ENCODE data around the gene SLC26A4.

Gene SLC26A4

GRCh38 chr7:107682886-107683285 lies 22.3 kb downstream of the SLC26A4 start:
- Histone ChIP-seq H3K4me3 (ENCODE audit: low read length in 2 of 2) (no peak overlapping the region), H3K4me1 (ENCODE audit: control insufficient read depth, insufficient read depth, low read length) (no peaks in the 10 kb centered on the region), H3K36me3 (ENCODE audit: control insufficient read depth in 2 of 2, insufficient read depth in 2 of 2, low read length in 2 of 2) (no peaks in the 10 kb centered on the region), H3K27ac (ENCODE audit: low read length) (no peak overlapping the region), H3K9me3 (ENCODE audit: control insufficient read depth in 2 of 2, low read length in 2 of 2) (no peaks in the 10 kb centered on the region), H3K27me3 (ENCODE audit: control insufficient read depth in 1 of 2, insufficient read depth in 2 of 2, low read length in 2 of 2) (no peaks in the 10 kb centered on the region), H3K9ac (ENCODE audit: low read length in 2 of 2) (no peak overlapping the region)

GRCh38 chr7:107684287-107684686 lies 23.7 kb downstream of the SLC26A4 start:
- Histone ChIP-seq H3K9ac (ENCODE audit: low read length in 2 of 2) (no peak overlapping the region), H3K36me3 (ENCODE audit: control insufficient read depth in 2 of 2, insufficient read depth in 2 of 2, low read length in 2 of 2) (no peaks in the 10 kb centered on the region), H3K27ac (ENCODE audit: low read length) (no peak overlapping the region), H3K27me3 (ENCODE audit: control insufficient read depth in 1 of 2, insufficient read depth in 2 of 2, low read length in 2 of 2) (no peaks in the 10 kb centered on the region), H3K4me3 (ENCODE audit: low read length in 2 of 2) (no peak overlapping the region), H3K4me1 (ENCODE audit: control insufficient read depth, insufficient read depth, low read length) (no peaks in the 10 kb centered on the region), H3K9me3 (ENCODE audit: control insufficient read depth in 2 of 2, low read length in 2 of 2) (no peaks in the 10 kb centered on the region)

- no peak overlapping the region for H3K27ac ChIP-seq (ENCODE audit: low read length)
- H3K9me3 ChIP-seq (ENCODE audit: control insufficient read depth in 2 of 2, low read length in 2 of 2), result no peaks in the 10 kb centered on the region
- H3K4me1 ChIP-seq (ENCODE audit: control insufficient read depth, insufficient read depth, low read length), result no peaks in the 10 kb centered on the region
- H3K27me3 ChIP-seq (ENCODE audit: control insufficient read depth in 1 of 2, insufficient read depth in 2 of 2, low read length in 2 of 2), result no peaks in the 10 kb centered on the region
- no peaks in the 10 kb centered on the region for H3K36me3 ChIP-seq (ENCODE audit: control insufficient read depth in 2 of 2, insufficient read depth in 2 of 2, low read length in 2 of 2)
- H3K9ac ChIP-seq (ENCODE audit: low read length in 2 of 2), result no peak overlapping the region
- no peak overlapping the region for H3K4me3 ChIP-seq (ENCODE audit: low read length in 2 of 2)
Measured at GRCh38 chr7:107684947-107685463, 24.4 kb downstream of the SLC26A4 start.

GRCh38 chr7:107686816-107687387 lies 26.3 kb downstream of the SLC26A4 start:
- peaks cover 0 to 3% of the 10 kb centered on the region in 2 donors for H3K27me3 ChIP-seq (ENCODE audit: control insufficient read depth in 1 of 2, insufficient read depth in 2 of 2, low read length in 2 of 2)
- no peak overlapping the region for H3K27ac ChIP-seq (ENCODE audit: low read length)
- H3K9me3 ChIP-seq (ENCODE audit: control insufficient read depth in 2 of 2, low read length in 2 of 2), result no peaks in the 10 kb centered on the region
- H3K4me1 ChIP-seq (ENCODE audit: control insufficient read depth, insufficient read depth, low read length), result no peaks in the 10 kb centered on the region
- H3K36me3 ChIP-seq (ENCODE audit: control insufficient read depth in 2 of 2, insufficient read depth in 2 of 2, low read length in 2 of 2), result no peaks in the 10 kb centered on the region
- H3K9ac ChIP-seq (ENCODE audit: low read length in 2 of 2), result no peak overlapping the region
- no peak overlapping the region for H3K4me3 ChIP-seq (ENCODE audit: low read length in 2 of 2)

- Histone ChIP-seq H3K9me3 (ENCODE audit: control insufficient read depth in 2 of 2, low read length in 2 of 2) (no peaks in the 10 kb centered on the region), H3K9ac (ENCODE audit: low read length in 2 of 2) (no peak overlapping the region), H3K36me3 (ENCODE audit: control insufficient read depth in 2 of 2, insufficient read depth in 2 of 2, low read length in 2 of 2) (no peaks in the 10 kb centered on the region), H3K27ac (ENCODE audit: low read length) (no peak overlapping the region), H3K4me3 (ENCODE audit: low read length in 2 of 2) (no peak overlapping the region), H3K4me1 (ENCODE audit: control insufficient read depth, insufficient read depth, low read length) (no peaks in the 10 kb centered on the region), H3K27me3 (ENCODE audit: control insufficient read depth in 1 of 2, insufficient read depth in 2 of 2, low read length in 2 of 2) (peaks cover 0 to 3% of the 10 kb centered on the region in 2 donors)
Measured at GRCh38 chr7:107687656-107688055, 27.0 kb downstream of the SLC26A4 start.

- Histone ChIP-seq H3K9me3 (ENCODE audit: control insufficient read depth in 2 of 2, low read length in 2 of 2) (no peaks in the 10 kb centered on the region), H3K9ac (ENCODE audit: low read length in 2 of 2) (no peak overlapping the region), H3K27me3 (ENCODE audit: control insufficient read depth in 1 of 2, insufficient read depth in 2 of 2, low read length in 2 of 2) (peaks cover 0 to 3% of the 10 kb centered on the region in 2 donors), H3K4me3 (ENCODE audit: low read length in 2 of 2) (no peak overlapping the region), H3K4me1 (ENCODE audit: control insufficient read depth, insufficient read depth, low read length) (no peaks in the 10 kb centered on the region), H3K27ac (ENCODE audit: low read length) (no peak overlapping the region), H3K36me3 (ENCODE audit: control insufficient read depth in 2 of 2, insufficient read depth in 2 of 2, low read length in 2 of 2) (no peaks in the 10 kb centered on the region)
Measured at GRCh38 chr7:107689553-107689952, 28.9 kb downstream of the SLC26A4 start.

- no peak overlapping the region for H3K27ac ChIP-seq (ENCODE audit: low read length)
Measured at GRCh38 chr7:107690084-107690483, 29.5 kb downstream of the SLC26A4 start.

GRCh38 chr7:107690611-107691010 lies 30.0 kb downstream of the SLC26A4 start:
- no peak overlapping the region for H3K27ac ChIP-seq (ENCODE audit: low read length)
- H3K9ac ChIP-seq (ENCODE audit: low read length in 2 of 2), result no peak overlapping the region
- H3K36me3 ChIP-seq (ENCODE audit: control insufficient read depth in 2 of 2, insufficient read depth in 2 of 2, low read length in 2 of 2), result no peaks in the 10 kb centered on the region
- peaks cover 0 to 3% of the 10 kb centered on the region in 2 donors for H3K27me3 ChIP-seq (ENCODE audit: control insufficient read depth in 1 of 2, insufficient read depth in 2 of 2, low read length in 2 of 2)
- no peaks in the 10 kb centered on the region for H3K4me1 ChIP-seq (ENCODE audit: control insufficient read depth, insufficient read depth, low read length)
- no peak overlapping the region for H3K4me3 ChIP-seq (ENCODE audit: low read length in 2 of 2)
- no peaks in the 10 kb centered on the region for H3K9me3 ChIP-seq (ENCODE audit: control insufficient read depth in 2 of 2, low read length in 2 of 2)

More at GRCh38 chr7:107690084-107690483, 29.5 kb downstream of the SLC26A4 start:
- H3K9ac ChIP-seq (ENCODE audit: low read length in 2 of 2), result no peak overlapping the region
- H3K9me3 ChIP-seq (ENCODE audit: control insufficient read depth in 2 of 2, low read length in 2 of 2), result no peaks in the 10 kb centered on the region
- no peaks in the 10 kb centered on the region for H3K4me1 ChIP-seq (ENCODE audit: control insufficient read depth, insufficient read depth, low read length)
- H3K36me3 ChIP-seq (ENCODE audit: control insufficient read depth in 2 of 2, insufficient read depth in 2 of 2, low read length in 2 of 2), result no peaks in the 10 kb centered on the region
- H3K4me3 ChIP-seq (ENCODE audit: low read length in 2 of 2), result no peak overlapping the region
- peaks cover 0 to 3% of the 10 kb centered on the region in 2 donors for H3K27me3 ChIP-seq (ENCODE audit: control insufficient read depth in 1 of 2, insufficient read depth in 2 of 2, low read length in 2 of 2)

GRCh38 chr7:107691716-107692115 lies 31.1 kb downstream of the SLC26A4 start:
- no peaks in the 10 kb centered on the region for H3K9me3 ChIP-seq (ENCODE audit: control insufficient read depth in 2 of 2, low read length in 2 of 2)
- no peak overlapping the region for H3K27ac ChIP-seq (ENCODE audit: low read length)
- H3K9ac ChIP-seq (ENCODE audit: low read length in 2 of 2), result no peak overlapping the region
- no peaks in the 10 kb centered on the region for H3K4me1 ChIP-seq (ENCODE audit: control insufficient read depth, insufficient read depth, low read length)
- H3K4me3 ChIP-seq (ENCODE audit: low read length in 2 of 2), result no peak overlapping the region
- peaks cover 0 to 3% of the 10 kb centered on the region in 2 donors for H3K27me3 ChIP-seq (ENCODE audit: control insufficient read depth in 1 of 2, insufficient read depth in 2 of 2, low read length in 2 of 2)
- no peaks in the 10 kb centered on the region for H3K36me3 ChIP-seq (ENCODE audit: control insufficient read depth in 2 of 2, insufficient read depth in 2 of 2, low read length in 2 of 2)

- H3K9ac ChIP-seq (ENCODE audit: low read length in 2 of 2), result no peak overlapping the region
- no peaks in the 10 kb centered on the region for H3K36me3 ChIP-seq (ENCODE audit: control insufficient read depth in 2 of 2, insufficient read depth in 2 of 2, low read length in 2 of 2)
- peaks cover 0 to 3% of the 10 kb centered on the region in 2 donors for H3K27me3 ChIP-seq (ENCODE audit: control insufficient read depth in 1 of 2, insufficient read depth in 2 of 2, low read length in 2 of 2)
- H3K9me3 ChIP-seq (ENCODE audit: control insufficient read depth in 2 of 2, low read length in 2 of 2), result no peaks in the 10 kb centered on the region
- H3K27ac ChIP-seq (ENCODE audit: low read length), result no peak overlapping the region
- no peak overlapping the region for H3K4me3 ChIP-seq (ENCODE audit: low read length in 2 of 2)
- H3K4me1 ChIP-seq (ENCODE audit: control insufficient read depth, insufficient read depth, low read length), result no peaks in the 10 kb centered on the region
Measured at GRCh38 chr7:107692501-107692900, 31.9 kb downstream of the SLC26A4 start.

GRCh38 chr7:107693396-107693795 lies 32.8 kb downstream of the SLC26A4 start:
- H3K9me3 ChIP-seq (ENCODE audit: control insufficient read depth in 2 of 2, low read length in 2 of 2), result no peaks in the 10 kb centered on the region
- H3K27ac ChIP-seq (ENCODE audit: low read length), result no peak overlapping the region

More at GRCh38 chr7:107693396-107693795, 32.8 kb downstream of the SLC26A4 start:
- H3K4me1 ChIP-seq (ENCODE audit: control insufficient read depth, insufficient read depth, low read length), result no peaks in the 10 kb centered on the region
- no peak overlapping the region for H3K9ac ChIP-seq (ENCODE audit: low read length in 2 of 2)
- no peaks in the 10 kb centered on the region for H3K36me3 ChIP-seq (ENCODE audit: control insufficient read depth in 2 of 2, insufficient read depth in 2 of 2, low read length in 2 of 2)
- H3K4me3 ChIP-seq (ENCODE audit: low read length in 2 of 2), result no peak overlapping the region
- peaks cover 0 to 3% of the 10 kb centered on the region in 2 donors for H3K27me3 ChIP-seq (ENCODE audit: control insufficient read depth in 1 of 2, insufficient read depth in 2 of 2, low read length in 2 of 2)
